C1 segment of cervical spinal cord (tissue), 14 donors: Measurements from ENCODE around the gene CMAS.
"Not testable (repeated sequence)": the region's sequence is repeated elsewhere in the genome, so short reads cannot be mapped to it uniquely, and the experiment has no call there.

Experiments
- DNase-seq, 14 donors: peaks; one replicate each; lab custom pipeline; 2025; lab: John Stamatoyannopoulos, UW

CMAS gene

DNA sequence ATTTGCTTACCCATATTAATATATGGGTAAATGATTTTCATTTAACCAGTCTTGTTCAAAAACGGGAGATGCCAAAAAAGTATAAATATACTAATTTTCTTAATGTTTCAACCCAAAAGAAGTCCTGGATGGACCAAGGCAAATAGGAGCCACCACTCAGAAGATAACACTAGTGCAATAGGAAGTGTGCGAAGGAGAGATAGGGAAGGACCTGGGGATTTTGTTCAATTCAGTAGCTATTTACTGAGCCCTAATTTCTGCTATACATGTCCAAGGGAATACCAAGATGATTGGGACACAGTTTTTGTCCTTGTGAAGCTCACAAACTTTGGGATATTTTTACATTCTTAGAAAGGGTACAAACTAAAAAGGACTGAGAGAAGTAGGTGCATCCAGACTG lies 1.5 kb downstream of the CMAS start:
- DNase-seq = no peak

DNA sequence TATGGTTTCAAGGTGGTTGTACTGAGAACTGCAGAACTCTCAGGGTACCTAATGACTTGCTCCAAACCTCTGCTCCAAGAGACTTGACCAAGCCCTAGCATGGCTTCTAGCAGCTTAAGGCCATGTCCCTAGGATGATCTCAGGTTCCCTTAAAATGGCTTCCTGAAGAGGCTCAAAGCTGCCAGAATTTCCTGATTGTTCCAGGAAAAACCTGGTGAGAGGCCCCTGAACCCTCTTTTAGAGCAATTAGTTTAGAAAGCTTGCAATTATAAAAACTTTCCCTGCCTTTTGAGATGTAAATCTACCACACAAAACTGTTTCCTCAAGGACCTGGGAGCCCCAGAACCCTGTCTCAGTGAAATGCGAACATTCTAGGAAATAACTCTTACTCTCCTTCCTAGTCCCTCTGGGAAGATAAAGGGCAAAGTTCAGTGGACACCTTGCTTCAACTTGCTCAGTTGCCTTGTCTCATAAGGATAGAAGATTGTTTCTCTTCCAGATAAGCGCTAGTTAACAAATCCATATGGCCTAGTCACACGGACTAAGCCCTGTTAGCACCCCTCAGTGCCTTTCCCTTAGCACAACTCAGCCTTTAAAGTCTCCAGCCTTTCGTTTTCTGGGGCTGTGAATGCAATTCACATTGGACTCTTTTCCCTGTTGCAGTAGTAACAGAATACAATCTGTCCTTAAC lies 2.5 kb downstream of the CMAS start:
- DNase-seq = no peak

DNA sequence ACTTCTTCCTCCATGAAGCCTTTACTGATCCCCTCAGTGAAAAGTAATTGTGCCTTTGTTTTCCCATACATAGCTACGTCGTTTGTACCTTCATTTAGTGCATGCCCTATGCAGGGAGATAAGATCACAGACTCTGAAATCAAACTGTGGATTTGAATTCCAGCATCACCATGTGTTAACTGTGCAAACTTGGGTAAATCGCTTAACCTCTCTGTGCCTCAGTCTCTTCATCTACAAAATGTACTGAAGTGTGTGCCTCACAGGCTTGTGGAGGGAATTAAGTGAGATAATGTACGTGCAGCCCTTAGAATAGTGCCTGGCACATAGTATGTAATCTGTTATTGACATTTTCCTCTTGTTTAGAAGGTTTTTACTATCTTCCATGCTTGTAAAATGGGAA lies 4.1 kb downstream of the CMAS start:
- no peak for DNase-seq

DNA sequence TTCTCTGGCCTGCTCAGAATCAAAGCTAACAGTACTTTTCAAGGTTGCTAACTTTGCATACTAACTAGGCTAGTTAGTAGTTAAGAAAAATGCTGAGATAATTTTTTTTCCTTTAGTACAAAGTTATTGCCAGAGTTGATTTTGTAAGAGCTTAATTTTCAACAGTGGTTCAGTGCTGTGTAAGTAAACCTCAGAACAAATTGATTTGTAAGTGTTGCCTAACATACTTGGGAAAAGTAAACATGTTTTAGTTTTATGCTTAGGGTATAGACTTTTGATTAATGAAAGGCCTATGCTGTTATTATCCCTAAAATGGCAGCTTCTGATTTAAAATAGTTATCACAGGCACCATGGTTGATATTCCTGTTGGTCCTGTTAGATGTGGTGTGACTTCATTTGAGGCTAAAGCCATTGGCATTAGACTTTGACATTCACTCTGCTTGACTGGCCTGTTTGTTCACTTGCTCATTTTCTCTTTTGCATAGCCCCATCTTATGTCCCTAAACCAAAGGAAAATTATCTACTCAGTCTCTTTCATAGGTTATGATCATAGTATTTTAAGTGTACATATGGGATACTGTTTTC lies 5.2 kb downstream of the CMAS start:
- no peak for DNase-seq

DNA sequence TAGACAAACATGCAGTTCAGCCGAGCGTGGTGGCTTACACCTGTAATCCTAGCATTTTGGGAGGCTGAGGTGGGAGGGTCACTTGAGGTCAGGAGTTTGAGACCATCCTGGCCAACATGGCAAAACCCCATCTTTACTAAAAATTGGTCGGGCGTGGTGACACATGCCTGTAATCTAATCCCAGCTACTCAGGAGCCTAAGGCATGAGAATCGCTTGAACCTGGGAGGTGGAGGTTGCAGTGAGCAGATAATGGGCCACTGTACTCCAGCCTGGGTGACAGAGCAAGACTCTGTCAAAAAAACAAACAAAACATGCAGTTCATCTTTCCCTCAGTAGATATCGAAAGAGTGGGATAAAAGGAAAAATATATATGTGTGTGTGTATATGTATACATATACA lies 7.0 kb downstream of the CMAS start:
- not testable (repeated sequence) for DNase-seq

DNA sequence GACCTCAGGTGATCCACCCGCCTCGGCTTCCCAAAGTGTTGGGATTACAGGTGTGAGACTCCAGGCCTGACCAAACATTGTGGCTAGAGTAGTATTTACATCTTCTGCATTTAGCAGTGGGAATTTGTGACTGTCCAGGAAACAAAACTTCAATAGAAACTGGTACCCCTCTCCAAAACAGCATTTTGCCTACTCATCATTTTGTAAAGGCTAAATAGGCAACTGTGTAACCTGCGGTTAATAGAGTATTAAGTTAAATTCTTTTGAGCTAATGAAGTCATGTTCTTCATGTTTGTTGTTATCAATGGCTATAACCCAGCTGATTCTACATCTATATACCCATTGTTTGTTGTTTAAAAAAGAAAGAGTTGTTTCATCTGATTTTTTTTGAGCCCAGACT lies 8.1 kb downstream of the CMAS start:
- no peak for DNase-seq

DNA sequence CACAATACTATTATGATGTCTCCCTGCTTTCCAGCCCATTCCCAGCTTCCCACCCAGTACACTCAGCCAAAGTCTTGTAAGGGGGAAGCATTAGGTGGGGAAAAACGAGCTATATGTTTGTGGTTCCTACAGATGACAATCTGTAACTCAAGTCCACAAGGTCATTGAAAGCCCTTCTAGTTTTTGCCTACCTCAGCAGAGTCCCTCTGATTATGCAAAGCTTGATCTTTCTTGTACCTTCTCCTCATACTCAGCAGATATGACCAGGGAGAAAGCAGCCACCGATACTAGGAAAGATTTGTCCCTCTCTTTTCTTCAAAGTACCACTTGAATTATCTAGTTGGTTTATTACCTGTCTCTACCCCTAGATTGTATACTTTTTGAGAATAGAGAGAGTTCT lies 10.6 kb downstream of the CMAS start:
- DNase-seq = no peak

DNA sequence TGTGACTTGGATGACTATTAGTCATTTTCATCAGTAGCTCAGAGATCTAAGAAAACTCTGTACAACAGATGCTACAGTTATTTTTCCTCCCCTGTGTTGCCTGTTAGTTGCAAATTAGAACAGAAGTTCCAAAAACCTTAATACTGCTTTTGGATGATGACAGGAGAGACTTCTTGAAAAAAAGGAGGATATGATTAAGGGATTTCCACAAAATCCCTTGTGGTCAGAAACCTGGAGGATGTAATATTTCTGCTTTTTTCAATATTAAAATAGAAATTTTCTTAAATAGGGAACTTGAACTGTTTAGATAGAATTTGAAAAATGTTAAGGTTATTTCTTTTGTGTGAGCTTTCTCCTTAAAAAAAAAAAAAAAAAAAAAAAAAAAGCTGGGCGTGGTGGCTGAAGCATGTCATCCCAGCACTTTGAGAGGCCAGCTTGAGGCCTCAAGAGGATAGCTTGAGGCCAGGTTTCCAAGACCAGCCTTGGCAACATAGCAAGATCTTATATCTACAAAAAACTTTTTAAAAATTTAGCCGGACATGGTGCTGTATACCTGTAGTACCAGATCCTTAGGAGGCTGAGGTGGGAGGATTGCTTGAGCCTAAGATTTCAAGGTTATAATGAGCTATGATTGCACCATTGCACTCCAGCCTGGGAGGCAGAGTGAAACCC lies 14.1 kb downstream of the CMAS start:
- DNase-seq = no peak

DNA sequence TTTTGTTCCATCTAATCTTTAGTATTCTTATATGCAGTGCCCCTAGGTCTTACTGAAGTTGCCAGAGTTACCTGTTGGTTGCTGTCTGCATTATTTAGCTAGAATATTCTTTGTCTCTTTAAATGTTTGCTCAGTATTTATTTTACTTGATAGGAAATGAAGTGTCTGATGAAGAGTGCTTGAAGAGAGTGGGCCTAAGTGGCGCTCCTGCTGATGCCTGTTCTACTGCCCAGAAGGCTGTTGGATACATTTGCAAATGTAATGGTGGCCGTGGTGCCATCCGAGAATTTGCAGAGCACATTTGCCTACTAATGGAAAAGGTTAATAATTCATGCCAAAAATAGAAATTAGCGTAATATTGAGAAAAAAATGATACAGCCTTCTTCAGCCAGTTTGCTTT lies 18.9 kb downstream of the CMAS start:
- DNase-seq = no peak

DNA sequence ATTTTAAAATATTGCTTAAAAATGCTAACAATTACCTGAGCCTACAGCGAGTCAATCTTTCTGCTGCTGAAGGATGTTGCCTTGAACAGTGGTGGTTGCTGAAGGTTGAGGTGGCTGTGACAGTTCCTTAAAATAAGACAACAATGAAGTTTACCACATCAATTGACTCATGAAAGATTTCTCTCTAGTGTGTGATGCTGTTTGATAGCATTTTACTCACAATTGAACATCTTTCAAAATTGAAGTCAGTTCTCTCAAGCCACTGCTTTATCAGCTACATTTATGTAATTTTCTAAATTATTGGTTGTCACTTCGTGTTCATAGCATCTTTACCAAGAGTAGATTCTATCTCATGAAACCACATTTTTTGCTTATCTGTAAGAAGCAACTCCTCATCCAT lies 20.3 kb downstream of the CMAS start:
- no peak for DNase-seq

DNA sequence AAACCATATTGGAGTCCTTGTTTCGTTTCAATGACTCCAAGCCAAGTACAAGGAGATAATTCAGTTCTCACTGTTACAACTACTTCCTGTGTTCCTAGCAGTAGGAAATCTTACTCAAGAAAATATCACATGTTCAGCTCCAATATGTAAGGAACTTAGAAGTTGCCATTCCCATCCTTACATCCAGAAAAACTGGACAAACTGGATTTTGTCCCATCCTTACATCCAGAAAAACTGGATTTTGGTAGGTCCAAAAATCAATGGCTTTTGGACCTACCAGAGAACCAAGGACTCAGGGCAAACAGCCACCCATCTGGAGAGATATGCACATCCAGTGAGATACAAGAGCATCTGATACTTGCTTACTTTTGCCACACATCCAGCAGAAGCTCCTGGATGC lies 23.8 kb downstream of the CMAS start:
- DNase-seq = no peak

DNA sequence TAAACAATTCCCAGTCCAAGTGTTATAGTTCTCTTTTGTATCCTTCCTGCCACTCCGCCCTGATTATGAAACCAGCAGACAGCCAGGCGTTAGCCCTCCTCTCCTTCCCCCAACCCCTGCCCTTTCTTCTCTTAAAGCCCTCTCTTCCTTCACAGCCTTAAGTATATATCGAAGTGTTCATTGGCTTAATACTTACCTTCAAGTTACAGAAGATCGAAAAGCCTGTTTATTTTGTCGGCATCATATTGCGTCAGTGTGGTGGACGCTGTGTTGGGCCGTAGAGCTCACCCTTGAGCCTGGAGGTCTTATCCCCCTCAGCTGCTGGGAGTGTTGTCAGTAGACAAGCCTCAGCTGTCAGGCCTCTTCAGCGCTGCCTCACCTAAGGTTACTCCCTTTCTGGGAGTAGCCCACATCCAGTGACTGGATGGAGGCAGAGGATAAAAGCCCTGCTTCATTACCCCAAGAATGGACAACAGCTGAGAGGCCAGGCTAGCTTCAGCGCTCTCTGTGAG lies 36.2 kb downstream of the CMAS start:
- no peak for DNase-seq

DNA sequence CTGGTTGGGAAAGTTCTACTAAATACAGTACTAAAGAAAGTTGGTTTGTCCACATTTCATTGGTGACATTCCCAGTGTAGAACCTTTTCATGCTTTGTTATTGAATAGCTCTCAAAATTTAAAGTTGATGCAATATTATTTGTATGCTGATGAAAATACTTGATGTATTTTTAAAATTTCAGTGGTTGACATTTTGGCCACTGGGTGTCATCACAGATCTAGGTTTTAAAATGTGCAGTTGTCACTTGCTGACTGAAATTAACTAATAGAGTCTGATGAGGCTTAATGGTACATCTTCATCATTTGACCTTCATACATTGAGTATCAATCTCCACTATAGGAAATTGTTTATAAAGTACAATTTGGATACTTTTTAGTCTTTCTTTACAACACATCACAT lies 37.1 kb downstream of the CMAS start:
- peak in 2 of 14 donors; percentile 12 to 32 for DNase-seq

DNA sequence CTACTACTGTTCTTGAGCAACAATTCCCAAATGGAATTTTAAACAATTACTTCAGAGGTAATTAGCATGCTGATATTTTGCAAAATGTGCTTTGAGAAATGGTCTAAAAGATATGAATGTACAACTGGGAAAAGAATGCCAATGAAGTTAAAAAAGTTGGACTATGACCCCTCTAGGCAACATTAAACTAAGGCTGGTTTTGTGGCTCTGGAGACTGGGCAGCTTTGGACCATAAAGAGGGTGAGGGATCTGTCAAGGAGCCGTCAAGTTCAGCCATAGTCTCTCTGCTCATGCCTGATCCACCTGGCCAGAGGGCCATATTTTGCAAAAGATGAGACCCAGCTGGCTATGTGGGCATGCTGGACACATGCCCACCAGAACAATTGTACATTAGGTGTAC lies 38.8 kb downstream of the CMAS start:
- no peak for DNase-seq

DNA sequence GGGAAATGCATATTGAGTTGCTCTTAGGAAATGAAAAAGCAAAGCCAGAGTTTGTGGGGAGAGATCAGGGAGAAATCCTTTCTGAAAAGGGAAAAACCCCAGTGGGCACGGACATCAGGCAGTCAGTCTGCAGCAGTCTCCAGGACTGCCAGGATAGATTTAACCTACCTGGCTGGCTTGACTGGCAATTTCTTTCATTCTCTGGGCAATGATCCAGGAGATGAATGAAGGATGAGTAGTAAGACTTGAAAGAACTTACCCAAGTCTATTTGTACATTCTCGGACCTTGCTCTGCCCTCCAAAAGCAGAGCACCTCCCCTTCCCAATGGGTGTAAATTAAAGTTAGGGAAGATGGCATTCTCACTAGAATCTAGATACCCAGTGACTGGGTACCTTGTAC lies 42.9 kb downstream of the CMAS start:
- DNase-seq = no peak

DNA sequence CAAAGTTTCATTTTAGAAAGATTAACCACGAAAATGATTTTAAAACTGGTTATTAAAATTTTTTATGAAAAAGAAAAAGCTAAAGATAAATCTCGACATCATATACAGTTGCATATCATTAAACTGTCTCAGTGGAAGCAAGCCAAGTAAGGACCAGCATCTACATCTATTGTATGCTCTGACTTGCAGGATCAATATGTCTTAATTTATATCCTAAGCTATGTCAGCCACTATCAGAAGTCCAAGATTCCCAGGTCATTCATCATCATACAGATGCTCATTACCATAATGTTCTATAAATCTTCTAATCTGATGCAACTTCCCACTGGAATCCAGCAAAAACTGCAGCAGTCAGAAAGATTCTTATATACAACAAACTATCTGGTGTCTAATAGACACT lies 43.5 kb downstream of the CMAS start:
- DNase-seq = no peak

DNA sequence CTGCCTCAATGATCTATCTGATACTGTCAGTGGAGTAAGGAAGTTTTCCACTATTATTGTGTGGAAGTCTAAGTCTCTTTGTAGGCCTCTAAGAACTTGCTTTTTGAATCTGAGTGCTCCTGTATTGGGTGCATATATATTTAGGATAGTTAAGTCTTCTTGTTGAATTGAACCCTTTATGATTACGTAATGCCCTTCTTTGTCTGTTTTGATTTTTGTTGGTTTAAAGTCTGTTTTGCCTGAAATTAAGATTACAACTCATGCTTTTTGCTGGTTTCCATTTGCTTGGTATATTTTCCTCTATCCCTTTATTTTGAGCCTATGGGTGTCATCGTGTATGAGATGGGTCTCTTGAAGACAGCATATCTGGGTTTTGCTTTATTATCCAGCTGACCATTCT lies 53.0 kb downstream of the CMAS start:
- DNase-seq = not testable (repeated sequence)

DNA sequence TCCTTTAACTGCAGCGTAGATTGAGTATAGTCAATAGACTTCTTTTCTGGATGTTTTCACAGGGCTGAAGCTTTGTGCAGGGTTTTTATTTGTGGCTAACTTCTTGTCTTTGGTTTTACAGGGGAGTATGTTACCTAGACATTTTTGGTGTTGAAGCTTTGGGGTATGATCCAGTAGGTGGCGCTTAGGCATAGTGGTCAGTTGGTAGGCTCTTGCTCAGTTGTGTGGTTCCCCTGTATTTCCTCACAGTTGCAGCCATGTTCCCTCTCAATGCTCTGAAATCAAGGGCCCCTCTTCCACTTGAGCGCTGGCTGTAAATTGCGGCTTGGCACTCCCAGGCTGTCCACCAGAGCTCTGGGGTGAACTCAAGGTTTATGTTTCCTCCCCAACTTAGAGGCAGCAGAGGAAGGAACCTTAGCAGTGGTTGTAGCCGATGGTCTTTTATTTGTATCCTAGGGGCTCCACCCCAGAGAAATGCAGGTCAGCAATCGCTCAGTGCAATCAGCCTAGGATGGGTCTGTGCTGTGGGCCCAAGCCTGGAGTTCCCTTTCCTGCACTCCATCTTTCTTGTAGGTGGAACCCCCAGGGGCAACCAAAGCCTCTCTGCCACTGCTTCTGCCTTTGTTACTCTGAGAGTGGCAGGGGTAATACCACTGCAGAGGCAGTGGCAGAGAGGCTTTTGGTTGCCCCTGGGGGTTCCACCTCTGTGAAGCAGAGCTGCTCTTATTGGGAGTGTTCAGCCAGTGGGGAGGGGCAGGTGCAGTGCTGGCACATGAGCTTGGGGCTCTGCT lies 55.1 kb downstream of the CMAS start:
- peak in 3 of 14 donors; percentile 5 to 26 (median 9) for DNase-seq

DNA sequence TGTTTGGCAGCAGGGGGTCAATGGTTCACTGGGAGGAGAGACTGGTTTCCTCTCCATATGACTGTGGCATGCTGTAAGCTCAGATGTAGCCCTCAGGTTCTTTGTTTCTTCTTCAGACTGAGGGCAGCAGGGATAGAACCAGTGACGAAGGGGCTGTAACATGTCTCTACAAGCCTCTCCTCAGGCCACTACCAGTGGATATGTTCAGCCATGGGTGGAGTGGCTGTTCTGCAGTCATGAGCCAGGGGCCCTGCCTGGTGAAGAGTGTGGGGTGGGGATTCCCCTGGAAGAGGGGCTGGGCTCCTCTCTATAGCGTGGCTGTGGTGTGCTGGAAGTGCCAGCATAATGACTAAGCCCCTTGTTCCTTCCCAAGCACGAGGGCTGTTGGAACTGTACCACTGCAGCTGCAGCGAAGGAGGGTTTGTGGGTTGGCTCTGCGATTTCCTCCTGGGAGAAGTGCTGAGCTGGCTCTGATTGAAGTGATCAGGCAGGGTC lies 55.8 kb downstream of the CMAS start:
- DNase-seq = peak in 10 of 14 donors; percentile 5 to 57 (median 22)

DNA sequence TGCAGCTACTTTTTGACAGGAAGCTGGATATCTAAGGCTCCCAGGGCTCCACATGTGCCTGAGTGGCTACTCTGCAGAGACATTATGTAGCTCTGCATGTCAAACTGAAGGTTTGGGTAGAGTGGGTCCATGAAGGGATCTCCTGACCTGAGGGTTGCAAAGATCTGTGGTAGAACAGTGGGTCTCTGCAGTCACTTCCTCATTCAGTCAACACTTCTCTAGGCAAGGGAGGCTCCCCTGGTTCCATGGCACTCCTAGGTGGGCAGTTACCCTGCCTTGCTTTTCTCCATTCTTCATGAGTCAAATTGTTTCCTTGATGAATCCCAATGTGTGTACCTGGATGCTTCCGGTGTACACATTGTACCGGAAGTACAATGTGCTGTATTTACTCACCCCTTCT lies 57.4 kb downstream of the CMAS start:
- no peak for DNase-seq

DNA sequence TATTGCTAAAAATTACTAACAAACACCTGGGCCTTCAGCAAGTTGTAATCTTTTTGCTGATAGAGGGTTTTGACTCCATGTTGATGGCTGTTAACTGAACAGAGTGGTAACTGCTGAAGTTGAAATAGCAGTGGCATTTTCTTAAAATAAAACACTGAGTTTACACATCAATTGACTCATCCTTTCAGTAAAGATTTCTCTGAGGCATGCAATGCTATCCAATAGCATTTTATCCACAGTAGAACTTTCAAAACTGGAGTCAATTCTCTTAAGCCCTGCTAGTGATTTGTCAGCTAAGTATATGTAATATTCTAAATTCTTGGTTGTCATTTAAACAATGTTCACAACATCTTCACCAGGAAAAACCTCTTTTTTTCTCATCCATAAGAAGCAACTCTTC lies 59.5 kb downstream of the CMAS start:
- DNase-seq = no peak

DNA sequence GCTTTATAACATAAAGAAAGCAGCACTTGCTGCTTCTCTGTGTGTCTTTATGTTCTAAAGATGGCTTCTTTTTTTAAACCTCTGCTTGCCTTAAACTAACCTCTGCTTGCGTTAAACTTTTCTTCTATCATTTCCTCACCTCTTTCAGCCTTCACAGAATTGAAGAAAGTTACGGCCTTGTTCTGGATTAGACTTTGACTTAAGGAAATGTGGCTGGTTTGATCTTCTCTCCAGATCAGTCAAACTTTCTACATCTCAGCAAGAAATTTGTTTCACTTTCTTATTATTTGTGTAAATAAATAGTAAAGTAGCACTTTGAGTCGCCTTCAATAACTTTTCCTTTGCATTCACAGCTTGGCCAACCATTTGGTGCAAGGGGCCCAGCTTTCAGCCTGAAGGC lies 64.2 kb downstream of the CMAS start:
- DNase-seq = no peak
